Upper lobe of right lung (tissue), 1 donor: Measurements from ENCODE around the gene AGFG1. TPM values are rescaled to one million over a fixed set of nuclear protein-coding genes. Genes with fewer than 3 reads are reported as not detected.
A peak's percentile ranks its signal among the peaks of the same experiment; 100 is the strongest.

Source experiments
- ATAC-seq: fragments of 200-7000 bp; cut with Tn5 transposase; one replicate; pipeline ENCODE4 v1.9.1; 2020; ENCODE audit warnings: mild to moderate bottlenecking, moderate library complexity
- DNase-seq: peaks from one replicate; pipeline ENCODE4 v3.0.0-alpha.2; 2020
- H3K27ac ChIP-seq: fragments of 200-600 bp; one replicate; pipeline ENCODE4 v1.8.0; 2022
- H3K27me3 ChIP-seq: fragments of 200-600 bp; one replicate; pipeline ENCODE4 v1.8.0; 2022; ENCODE audit warnings: mild to moderate bottlenecking
- H3K36me3 ChIP-seq: fragments of 200-600 bp; one replicate; pipeline ENCODE4 v1.8.0; 2022
- H3K4me1 ChIP-seq: fragments of 200-600 bp; one replicate; pipeline ENCODE4 v1.8.0; 2022
- H3K4me3 ChIP-seq: fragments of 200-600 bp; one replicate; pipeline ENCODE4 v1.8.0; 2022; ENCODE audit warnings: mild to moderate bottlenecking
- H3K9me3 ChIP-seq: fragments of 200-600 bp; one replicate; pipeline ENCODE4 v1.8.0; 2022
- CTCF ChIP-seq: fragments of 200-600 bp; IDR thresholded peaks from one replicate; pipeline ENCODE4 v1.8.0; 2022; ENCODE audit warnings: antibody characterized with exemption
- intact Hi-C: fragments of 100-400 bp; cut with DNase I; formaldehyde crosslinking; loops from one replicate; pipeline ENCODE4 v1.11.0; 2022
- total RNA-seq: library from RNA; stranded (reverse); fragmentation: NEBNext Ultra II Directional; extraction: Animal tissue kit (Norgen Biotek cat#: 25700); gene quantifications from one replicate; pipeline ENCODE4 v1.2.1, GENCODE V29; 2021
- donor health status: DM: no; HTN: yes; CAD: no; lungs with severe emphysema.

The AGFG1 gene
- total RNA-seq, 1 donor from 2014 or later: 92.9 TPM

GRCh38 chr2:227545990-227546389 lies 74.0 kb downstream of the AGFG1 start:
- H3K36me3 ChIP-seq: peaks cover 34% of the 10 kb centered on the region
- TF ChIP-seq CTCF: peak; percentile 7
- H3K9me3 ChIP-seq: no peaks in the 10 kb centered on the region
- intact Hi-C loops: no loop called here
- DNase-seq: no peak
- no peaks in the 10 kb centered on the region for H3K27me3 ChIP-seq
- H3K4me3 ChIP-seq: no peak overlapping the region
- no peak overlapping the region for H3K27ac ChIP-seq
- no peaks in the 10 kb centered on the region for H3K4me1 ChIP-seq
- no peak for ATAC-seq

GRCh38 chr2:227551836-227552235 lies 79.9 kb downstream of the AGFG1 start:
- DNase-seq (no peak), ATAC-seq (no peak)
- Histone ChIP-seq H3K27me3 (no peaks in the 10 kb centered on the region), H3K4me3 (no peak overlapping the region), H3K9me3 (no peaks in the 10 kb centered on the region), H3K36me3 (peaks cover 72% of the 10 kb centered on the region), H3K4me1 (no peaks in the 10 kb centered on the region), H3K27ac (no peak overlapping the region)
- intact Hi-C loops: no loop called here
- TF ChIP-seq CTCF: no peak

GRCh38 chr2:227562581-227562980 lies 90.6 kb downstream of the AGFG1 start:
- intact Hi-C loops: no loop called here
- Histone ChIP-seq H3K4me1 (no peaks in the 10 kb centered on the region), H3K27me3 (no peaks in the 10 kb centered on the region), H3K4me3 (no peak overlapping the region), H3K36me3 (peaks cover 26% of the 10 kb centered on the region), H3K9me3 (no peaks in the 10 kb centered on the region), H3K27ac (no peak overlapping the region)
- ATAC-seq (no peak), DNase-seq (no peak)
- no peak for TF ChIP-seq CTCF

- H3K27ac ChIP-seq: no peak overlapping the region
- H3K36me3 ChIP-seq: peaks cover 13% of the 10 kb centered on the region
- H3K9me3 ChIP-seq: no peaks in the 10 kb centered on the region
- no peaks in the 10 kb centered on the region for H3K4me1 ChIP-seq
- no peaks in the 10 kb centered on the region for H3K27me3 ChIP-seq
- no peak for TF ChIP-seq CTCF
- intact Hi-C loops: no loop called here
- no peak overlapping the region for H3K4me3 ChIP-seq
- ATAC-seq: no peak
- DNase-seq: no peak
These were observed 93.1 kb downstream of the AGFG1 start for GRCh38 chr2:227565080-227565479.

- no peak for DNase-seq
- TF ChIP-seq CTCF: no peak
- ATAC-seq: no peak
These were observed 94.1 kb downstream of the AGFG1 start for GRCh38 chr2:227566012-227566411.

GRCh38 chr2:227568852-227569169 lies 96.9 kb downstream of the AGFG1 start:
- Histone ChIP-seq H3K4me3 (no peak overlapping the region), H3K36me3 (no peaks in the 10 kb centered on the region), H3K27ac (no peak overlapping the region), H3K4me1 (no peaks in the 10 kb centered on the region), H3K9me3 (no peaks in the 10 kb centered on the region), H3K27me3 (no peaks in the 10 kb centered on the region)
- ATAC-seq (no peak), DNase-seq (no peak)
- intact Hi-C loops: no loop called here
- no peak for TF ChIP-seq CTCF

More at GRCh38 chr2:227566012-227566411, 94.1 kb downstream of the AGFG1 start:
- Histone ChIP-seq H3K27ac (no peak overlapping the region), H3K27me3 (no peaks in the 10 kb centered on the region), H3K4me3 (no peak overlapping the region), H3K4me1 (no peaks in the 10 kb centered on the region), H3K36me3 (peaks cover 9% of the 10 kb centered on the region), H3K9me3 (no peaks in the 10 kb centered on the region)
- intact Hi-C loops: no loop called here
